Pulmonary artery endothelial cell (primary cell): Measurements from ENCODE around the gene DNAH3. TPM values are rescaled to one million over a fixed set of nuclear protein-coding genes. Genes with fewer than 3 reads are reported as not detected.
"Not testable (repeated sequence)": the region's sequence is repeated elsewhere in the genome, so short reads cannot be mapped to it uniquely, and the experiment has no call there.

Source experiments
- DNase-seq: peaks from one replicate; pipeline ENCODE4 v3.0.0-alpha.2; 2011; ENCODE audit warnings: low read depth, low spot score
- total RNA-seq: library from RNA; depleted of rRNA; stranded (reverse); fragments of >200 nt; gene quantifications from 2 replicates; pipeline ENCODE4 v1.2.3, GENCODE V29; 2014

DNAH3 gene
- total RNA-seq, 1 donor from 2014 or later: not detected

DNA sequence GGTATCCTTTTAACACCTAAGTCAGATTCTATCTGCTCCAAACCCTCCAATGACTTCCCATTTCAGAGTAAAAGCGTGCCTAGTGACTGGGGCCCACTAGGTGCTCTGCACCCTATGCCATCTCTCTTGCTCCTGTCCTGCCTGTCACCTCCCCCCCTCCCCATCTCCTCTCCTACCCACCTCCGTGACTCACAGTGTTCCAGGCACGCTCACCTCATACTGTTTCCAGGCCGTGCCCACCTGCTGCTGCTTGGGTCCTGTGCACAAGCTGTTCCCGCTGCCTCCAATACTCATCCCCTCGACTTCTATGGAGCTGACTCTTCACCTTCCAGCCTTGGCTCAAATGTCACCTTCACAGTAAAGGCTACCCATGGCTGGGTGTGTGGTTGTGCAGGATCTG is 21.7 kb downstream of the DNAH3 start:
- no peak for DNase-seq

DNA sequence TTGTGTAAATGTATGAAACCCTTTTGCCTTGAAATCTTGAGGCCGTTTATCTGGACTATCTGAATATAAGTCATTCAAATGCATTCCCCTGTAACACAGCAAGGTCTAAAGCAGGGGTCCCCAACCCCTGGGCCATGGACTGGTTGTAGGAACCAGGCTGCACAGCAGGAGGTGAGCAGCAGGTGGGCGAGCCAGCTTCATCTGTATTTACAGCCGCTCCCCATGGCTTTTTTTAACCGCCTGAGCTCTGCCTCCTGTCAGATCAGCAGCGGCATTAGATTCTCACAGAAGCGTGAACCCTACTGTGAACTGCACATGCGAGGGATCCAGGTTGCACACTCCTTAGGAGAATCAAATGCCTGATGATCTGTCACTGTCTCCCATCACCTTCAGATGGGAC is 24.1 kb downstream of the DNAH3 start:
- no peak for DNase-seq

DNA sequence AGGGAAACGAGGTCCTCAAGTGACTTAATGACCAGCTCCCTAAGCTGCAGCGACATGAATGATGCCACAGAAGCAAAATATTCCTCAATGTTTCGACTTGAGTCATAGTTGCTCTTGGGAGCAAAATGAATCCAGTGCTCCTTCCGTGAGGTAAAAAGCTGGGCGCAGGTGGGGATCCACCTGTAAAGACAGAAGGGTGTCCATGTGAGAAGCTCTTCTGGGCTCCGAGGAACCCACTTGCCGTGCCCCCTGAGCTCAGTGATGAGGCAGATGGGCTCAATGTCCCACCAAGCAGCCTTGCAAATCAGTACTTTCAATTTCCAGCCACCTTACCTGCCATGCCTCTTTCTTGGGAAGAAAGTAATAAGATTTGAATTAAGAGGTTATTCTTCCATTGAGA is 25.5 kb downstream of the DNAH3 start:
- no peak for DNase-seq

DNA sequence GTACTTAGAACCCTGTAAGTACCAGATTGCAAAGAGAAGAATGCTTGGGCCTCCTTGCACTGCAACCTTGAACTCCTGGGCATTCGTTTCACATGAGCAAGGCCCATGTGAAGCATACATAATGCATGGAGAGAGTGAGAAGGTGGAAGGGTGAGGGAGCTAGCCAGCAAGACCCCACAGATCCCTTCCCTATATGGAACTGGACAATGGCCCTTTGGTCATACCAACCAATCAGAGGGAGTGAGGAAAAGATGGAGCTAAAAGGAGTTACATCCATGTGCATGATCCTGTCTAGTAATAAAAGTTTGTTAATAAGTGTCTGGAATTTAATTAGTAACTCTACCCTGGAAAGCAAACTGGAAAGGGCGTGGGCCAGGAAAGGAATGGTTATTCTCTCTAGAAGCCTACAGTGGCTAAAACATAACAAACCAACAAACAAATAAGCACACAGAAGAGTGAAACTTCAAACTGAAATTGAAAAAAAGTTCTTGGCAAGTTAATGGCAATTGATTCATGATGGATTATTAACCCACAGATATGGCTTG is 29.6 kb downstream of the DNAH3 start:
- no peak for DNase-seq

DNA sequence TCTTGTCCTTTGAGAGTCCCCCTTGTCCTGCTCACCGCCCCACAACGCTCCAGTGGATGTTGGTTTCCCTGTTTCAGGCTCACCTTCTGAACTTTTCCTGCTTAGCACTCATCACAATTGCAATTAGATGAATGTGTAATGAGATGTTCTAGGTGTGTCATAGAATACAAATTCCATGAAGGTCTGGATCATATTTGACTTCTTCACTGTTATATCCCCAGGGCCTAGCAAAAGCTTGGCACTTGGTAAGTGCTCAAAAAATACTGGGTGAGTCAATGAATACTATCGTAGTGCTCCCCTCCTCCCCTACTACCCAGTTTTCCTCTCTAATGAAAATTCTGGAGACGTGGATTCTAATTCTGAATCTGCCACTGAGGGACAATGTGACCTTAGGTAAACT is 33.1 kb downstream of the DNAH3 start:
- DNase-seq: no peak

DNA sequence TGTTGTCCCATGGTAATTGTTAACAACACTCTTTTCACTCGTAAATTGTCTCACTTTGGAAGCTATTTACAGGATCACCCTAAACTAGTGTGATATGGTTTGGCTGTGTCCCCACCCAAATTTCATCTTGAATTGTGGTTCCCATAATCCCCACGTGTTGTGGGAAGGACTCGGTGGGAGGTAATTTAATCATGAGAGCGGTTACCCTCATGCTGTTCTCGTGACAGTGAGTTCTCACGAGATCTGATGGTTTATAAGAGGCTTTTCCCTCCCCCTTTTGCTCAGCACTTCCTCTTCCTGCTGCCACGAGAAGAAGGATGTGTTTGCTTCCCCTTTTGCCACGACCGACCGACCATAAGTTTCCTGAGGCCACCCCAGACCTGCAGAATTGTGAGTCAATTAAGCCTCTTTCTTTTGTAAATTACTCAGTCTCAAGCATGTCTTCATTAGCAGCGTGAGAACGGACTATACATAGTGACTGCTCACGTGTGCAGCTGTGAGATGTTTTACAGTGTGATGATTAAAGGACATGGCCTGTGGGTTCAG is 34.4 kb downstream of the DNAH3 start:
- DNase-seq: no peak

DNA sequence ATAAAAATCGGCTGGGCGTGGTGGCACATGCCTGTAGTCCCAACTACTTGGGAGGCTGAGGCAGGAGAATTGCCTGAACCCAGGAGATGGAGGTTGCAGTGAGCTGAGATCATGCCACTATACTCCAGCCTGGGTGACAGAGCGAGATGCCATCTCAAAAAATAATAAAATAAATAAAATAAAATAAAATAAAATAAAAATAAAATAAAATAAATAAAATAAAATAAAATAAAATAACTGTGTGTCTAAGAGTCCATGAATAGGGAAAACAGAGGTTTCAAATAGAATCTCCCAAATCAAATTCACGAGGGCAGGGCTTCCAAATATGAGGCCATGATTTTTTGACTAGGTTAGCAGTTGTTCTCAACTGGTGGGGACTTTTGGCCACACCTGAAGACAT is 35.1 kb downstream of the DNAH3 start:
- DNase-seq: not testable (repeated sequence)

DNA sequence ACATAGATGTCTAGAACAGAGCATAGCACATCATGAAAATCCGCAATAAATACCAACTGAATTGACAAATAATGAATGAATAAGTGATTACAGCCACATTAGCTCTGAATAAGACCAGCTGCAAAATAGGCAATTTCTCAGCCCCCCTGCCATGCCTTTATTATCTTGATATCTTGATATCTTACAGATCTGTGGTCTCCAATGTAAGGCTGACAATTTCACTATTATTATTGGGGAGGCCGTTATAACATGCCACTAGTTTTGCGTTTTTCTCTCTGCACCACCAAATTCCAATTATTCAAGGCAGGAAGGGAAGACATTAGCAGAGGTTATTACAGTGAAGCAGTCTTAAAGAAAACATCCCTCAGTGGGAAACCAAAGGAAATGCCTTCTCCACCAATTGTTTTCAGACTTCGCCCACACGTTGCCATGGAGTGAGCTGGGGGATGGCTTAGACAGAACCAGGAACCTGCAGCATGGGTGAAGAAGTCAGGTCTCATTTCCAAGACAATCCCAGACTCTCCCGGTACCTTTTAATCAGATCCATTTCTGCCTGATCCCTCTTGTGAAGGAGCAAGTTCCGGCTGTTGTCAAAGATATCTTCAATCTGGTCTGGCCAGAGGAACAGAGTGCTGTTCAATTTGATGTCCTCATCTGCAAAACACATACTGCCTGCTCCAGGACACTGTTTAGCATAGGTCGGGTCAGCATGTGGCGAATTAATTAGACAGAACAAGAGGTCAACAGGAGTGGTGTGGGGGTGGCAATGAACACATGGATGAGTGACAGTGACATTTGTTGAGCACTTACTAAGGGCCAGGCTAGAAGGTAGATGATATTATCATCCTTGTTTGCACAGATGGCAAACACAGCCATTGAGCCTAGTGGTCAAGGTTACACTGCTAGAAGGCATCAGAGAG is 46.4 kb downstream of the DNAH3 start:
- peak; percentile 44 for DNase-seq

DNA sequence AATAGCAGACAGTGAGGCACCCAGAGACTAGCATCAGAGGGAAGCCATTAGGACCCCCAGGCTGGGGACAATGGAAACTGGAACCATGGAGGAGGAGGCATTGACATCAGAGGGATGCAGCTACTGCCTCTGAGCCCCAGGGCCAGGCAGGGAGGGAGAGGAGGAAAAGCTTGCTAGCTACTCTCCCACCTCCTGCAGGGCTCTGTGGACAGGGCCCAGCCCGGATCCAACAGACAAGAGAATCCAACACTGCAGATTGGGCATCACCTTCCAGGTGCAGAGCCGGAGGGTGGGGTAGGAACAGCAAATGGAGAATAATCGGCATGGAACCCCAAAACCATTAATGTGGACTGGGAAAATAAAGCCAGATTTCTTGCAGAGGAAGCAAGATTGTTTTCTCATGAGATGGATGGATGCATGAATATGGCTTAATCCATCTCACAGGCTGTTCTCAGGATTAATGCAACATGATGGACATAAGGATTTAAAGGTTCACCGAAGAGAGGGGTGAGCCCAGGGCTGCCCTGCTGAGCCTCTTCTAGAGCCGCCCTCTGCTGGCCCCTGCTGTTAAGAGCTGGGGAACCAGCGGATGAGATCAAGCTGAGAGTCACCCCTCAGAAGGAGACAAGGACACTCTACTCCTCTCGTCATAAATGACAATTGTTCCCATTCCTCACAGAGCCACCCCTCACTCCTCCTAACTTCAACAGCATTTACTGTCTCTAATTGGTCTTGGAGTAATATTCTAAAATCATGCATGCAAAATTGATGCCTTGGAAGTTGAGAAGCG is 48.8 kb downstream of the DNAH3 start:
- DNase-seq: no peak

DNA sequence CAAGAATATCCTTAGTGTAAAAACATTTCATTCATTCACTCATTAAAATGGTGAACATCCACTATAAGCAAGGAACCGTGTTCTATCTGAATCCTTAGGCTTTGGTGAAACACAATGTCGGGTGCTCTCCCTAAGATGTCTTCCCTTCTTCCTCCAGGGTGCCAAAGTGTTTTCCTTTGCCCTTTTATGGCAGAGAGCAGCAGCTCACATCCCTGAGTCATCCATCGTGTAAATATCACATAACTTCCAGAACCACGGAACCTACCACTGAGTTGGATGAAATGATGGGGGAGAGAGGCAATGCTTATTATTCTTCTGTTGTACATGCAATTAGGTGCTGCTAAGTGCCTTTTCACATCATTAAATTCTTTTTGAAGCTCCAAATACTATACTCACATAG is 50.2 kb downstream of the DNAH3 start:
- no peak for DNase-seq

DNA sequence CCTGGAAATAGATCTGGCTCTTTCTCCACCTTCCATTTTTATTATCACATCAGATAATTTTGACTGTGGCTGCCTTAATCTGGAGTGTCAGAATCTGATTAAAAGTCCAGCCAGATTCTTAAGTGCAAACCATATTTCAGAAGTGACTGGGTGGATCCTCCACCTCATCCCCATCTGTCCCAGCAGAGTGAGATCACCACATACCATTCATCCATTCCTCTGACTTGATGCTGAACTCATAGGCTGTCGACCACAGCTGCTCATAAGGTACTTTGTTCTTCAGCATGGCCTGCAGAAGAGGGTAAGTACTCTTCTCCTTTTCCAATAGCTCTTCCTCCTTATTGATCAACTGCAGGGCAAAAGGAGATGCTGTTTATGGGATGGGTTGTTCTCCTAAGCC is 53.5 kb downstream of the DNAH3 start:
- no peak for DNase-seq

DNA sequence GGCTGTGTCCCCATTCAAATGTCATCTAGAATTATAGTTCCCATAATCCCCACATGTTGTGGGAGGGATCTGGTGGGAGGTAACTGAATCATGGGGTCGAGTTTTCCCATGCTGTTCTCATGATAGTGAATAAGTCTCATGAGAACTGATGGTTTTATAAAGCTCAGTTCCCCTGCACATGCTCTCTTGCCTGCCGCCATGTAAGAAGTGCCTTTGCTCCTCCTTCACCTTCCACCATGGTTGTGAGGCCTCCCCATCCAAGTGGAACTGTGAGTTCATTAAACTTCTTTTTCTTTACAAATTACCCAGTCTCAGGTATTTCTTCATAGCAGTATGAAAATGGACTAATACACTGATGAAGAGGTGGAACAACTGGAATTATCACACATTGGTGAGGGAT is 55.9 kb downstream of the DNAH3 start:
- DNase-seq: not testable (repeated sequence)

DNA sequence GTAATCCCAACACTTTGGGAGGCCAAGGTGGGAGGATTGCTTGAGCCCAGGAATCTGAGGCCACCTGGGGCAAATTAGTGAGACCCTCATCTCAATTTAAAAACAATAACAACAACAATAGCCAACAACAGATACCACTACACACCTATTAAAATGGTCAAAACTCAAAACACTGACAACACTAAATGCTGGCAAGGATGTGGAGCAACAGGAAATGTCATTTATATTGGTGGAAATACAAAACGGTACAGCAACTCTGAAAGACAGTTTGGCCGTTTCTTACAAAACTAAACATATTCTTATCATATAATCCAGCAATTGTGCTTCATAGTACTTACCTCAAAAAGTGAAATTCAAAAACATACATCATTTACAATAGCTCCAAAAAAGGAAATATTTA is 57.7 kb downstream of the DNAH3 start:
- no peak for DNase-seq

DNA sequence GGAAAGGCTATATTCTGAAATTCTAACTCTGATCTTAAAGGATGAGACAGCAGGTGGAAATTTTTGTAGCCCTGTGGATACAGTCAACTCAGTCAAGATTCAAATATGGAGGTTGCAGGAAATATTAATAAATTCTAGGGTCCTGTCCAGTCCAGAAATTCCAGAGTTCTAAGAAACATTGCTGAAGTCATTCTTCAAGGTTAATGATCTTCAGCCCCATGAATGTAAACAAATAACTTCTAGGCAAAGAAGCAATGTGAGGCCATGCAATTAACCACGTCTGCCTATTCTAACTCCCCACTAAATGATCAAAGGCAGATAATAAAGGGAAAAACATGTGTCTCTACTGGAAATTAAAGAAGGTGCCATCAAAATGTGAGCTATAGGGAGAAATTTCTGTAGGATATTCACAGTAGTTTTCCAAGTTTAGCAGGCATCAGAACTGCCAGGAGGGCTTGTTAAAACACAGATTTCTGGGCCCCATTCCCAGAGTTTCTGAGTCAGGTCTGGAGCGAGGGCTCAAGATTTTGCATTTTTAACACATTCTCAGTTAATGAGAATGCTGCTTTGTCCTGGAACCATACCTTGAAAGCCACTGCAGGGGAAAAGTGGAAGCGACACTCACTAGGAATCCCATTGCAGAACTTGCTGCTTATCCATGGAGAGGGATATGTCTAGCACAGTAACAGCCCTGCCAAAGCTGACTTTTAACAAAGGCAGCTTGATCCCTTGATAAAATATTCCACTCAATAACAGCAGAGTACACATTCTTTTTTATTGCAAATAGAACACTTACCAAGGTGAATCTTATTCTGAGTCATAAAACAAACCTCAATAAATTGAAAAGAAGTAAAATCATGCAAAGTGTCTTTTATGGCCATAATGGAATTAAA is 61.8 kb downstream of the DNAH3 start:
- DNase-seq: no peak

DNA sequence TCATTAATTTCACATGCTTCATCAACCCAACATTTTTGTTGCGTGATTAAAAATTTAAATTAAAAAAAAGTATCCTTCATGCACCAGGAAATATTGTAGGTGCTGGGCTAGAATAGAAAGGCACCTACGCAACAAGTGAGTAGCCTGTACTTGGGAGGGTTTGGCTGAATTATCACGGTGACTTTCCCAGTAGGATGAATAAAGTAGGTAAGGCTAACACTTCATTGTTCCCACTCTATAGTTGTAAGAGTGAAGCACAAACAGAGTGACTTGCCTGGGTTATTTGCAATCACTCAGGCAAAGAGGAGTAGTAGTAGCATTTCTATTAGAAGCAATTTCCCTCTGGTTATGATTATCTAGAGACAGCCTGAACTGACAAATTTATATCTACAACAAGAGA is 62.5 kb downstream of the DNAH3 start:
- no peak for DNase-seq

DNA sequence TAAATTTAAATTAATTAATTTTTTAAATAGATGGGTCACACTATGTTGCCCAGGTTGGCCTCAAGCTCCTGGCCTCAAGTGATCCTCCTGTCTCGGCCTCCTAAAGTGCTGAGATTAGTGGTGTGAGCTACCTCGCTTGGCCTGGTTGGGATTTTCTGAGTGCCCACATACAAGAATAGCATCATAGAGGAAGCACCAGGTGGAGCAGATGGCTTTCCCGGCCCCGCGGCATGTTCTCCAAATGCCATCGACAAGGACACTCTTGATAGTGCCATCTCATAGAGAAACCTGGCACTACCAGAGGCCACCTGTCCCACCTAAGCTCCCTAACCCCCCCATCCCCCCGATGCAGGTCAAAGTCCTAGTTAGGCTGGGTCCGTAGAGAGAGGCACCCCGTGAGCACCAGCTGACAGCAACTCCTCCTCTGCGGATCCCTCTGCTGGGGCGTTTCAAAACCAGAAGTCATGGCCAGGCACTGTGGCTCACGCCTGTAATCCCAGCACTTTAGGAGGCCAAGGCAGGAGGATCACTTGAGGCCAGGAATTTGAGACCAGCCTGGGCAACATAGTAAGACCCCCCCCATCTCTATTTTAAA is 65.9 kb downstream of the DNAH3 start:
- no peak for DNase-seq

DNA sequence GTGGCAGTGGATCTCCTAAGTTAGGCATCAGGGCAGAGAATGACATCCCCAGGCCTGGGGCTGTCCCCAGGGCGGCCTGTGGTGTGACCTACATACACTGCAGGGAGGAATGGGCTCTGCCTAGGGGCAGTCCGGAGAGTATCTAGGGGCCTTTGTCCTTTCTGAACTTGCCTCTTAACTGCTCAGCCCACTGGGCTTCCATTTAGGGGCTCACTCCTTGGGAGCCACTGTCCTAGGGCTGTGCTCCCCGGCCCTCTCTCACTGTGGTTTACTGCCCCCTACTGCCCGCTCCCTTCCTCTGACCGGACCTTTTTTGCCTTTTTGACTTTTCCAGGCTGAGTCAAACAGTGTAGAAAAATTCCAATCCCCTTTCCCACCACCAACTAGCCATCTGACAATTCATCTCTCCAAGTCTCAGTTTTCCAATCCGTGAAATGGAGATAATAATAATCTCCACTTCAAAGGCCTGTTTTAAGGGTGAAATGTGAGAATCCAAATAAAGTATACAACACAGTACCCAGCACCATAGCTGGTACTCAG is 66.8 kb downstream of the DNAH3 start:
- DNase-seq: peak; percentile 30

DNA sequence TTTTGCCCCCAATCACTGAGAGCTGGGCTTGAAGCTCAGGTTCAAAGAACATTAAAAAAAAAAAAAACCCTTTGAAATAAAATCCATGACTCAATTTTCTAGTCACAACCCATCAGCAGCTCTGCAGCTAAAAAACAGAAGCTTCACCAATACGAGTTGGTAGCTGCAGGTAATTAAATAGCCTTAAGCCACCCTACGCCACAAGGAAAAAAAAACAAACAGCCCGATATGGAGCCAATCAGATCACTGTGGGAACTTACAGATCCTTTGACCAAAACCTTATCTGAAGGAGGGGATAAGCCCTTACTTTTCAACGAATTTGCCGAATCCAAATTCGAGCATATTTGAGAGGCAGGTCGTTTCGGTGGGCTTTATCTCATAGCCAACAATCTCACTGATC is 69.3 kb downstream of the DNAH3 start:
- DNase-seq: no peak

DNA sequence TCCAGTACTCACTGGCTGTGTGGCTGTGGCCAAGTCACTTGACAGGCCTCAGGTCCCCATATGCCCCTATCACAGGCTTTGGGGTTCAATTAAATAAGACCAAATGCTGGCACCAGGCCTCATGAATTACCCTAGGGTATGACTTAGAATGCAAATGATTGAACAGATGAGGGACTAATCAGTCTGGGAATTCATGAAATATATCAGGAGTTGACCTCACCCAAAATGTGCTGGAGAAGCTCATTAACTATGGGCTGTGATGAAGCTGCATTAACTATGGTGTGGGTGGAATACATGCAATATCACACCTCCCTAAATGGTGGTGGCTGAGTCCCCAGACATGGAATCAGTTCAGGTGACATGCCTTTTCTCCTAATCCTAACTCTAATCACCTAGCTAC is 72.1 kb downstream of the DNAH3 start:
- DNase-seq: no peak

DNA sequence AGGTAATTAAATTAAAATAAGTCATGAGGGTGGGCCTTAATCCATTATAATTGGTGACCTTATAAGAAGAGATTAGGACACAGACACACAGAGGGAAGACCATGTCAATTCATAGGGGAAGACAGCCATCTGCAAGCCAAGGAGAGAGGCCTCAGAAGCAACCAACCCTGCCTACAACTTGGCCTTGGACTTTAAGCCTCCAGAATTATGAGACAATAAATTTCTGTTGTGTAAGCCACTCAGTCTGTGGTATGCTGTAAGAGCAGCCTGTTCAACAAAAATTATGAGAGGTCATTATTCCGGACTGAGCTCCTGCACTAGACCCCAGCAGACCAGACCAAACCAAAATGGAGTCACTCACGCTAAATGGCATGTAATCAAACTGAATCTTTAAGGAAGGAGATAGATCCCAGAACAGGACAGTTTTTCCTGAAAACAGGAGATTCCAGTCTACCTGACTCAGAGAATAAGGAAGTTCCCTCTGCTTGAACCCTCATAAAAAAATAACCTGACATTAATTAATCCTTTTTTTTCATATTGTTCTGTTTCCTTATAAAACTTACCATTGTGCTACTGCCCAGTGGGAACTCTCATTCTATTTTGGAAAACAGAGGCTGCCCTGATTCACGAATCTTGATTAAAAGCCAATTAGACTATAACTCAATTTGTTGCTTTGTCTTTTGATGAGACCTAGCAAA is 74.3 kb downstream of the DNAH3 start:
- peak; percentile 54 for DNase-seq
